ENCODE measurements around the gene TIGD2. TPM values are rescaled to one million over a fixed set of nuclear protein-coding genes. Genes with fewer than 3 reads are reported as not detected.

Gene TIGD2
- total RNA-seq, 2 experiments from 2014 or later: 2.1 to 2.3 TPM

DNA sequence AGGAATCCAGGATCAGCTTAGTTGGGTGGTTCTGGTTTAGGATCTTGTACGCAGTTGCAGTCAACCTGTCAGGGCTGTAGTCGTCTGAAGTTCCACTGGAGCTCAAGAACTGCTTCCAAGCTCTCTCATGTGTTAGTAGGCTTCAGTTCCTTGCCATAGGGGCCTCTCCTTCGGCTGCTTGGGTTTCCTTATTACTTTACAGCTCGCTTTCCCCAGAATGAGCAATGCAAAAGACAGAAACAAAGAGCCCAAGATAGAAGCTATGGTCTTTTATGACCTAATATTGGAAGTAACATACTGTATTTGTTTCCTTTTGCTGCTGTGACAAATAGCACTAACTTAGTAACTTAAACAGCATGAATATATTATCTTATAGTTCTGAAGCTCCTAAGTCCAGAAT is 51.7 kb downstream of the TIGD2 start:
- H3K36me3 Mint-ChIP-seq (ENCODE audit: low read depth): no peaks in the 10 kb centered on the region
- H3K9me3 Mint-ChIP-seq (ENCODE audit: low read depth): no peaks in the 10 kb centered on the region
- no peaks in the 10 kb centered on the region for H3K4me1 Mint-ChIP-seq
- DNase-seq: no peak
- intact Hi-C loops (cut with DNase I, micrococcal nuclease): loop anchor here in 1 of 2 experiments (5.0 kb wide), 1 partner anchor 64 kb away; no protein-coding TSS in a partner anchor
- ChIA-PET CTCF (interaction anchor here (0.6 to 2.1 kb wide), 3 partner anchors 39 to 77 kb away, joined by 3 to 10 read pairs (median 3); no protein-coding TSS in a partner anchor), POLR2A (no interaction called here)
- ATAC-seq: peak; percentile 23
- H3K27ac Mint-ChIP-seq: no peak overlapping the region
- H3K27me3 Mint-ChIP-seq: peaks cover 5% of the 10 kb centered on the region
- no peak overlapping the region for H3K4me3 Mint-ChIP-seq

DNA sequence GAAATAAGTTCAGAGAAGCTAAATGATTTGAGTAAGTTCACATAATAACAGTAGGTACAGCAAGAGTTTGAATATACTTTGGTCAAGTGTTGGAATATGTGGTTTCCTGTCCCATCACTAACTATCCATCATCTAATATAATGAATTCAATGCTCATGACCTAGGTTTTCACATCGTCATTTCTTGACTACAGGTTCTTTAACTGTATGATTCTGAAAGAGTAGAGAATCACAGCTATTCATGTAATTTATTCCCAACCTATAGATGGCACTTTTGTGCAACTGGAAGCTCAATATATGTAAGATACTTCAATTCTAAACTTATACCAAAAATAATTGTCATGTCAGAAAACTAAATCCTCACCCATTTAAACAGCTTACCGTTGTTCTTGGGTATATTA is 53.1 kb downstream of the TIGD2 start:
- H3K4me1 Mint-ChIP-seq: no peaks in the 10 kb centered on the region
- DNase-seq: no peak
- H3K9me3 Mint-ChIP-seq (ENCODE audit: low read depth): no peaks in the 10 kb centered on the region
- ATAC-seq: peak; percentile 49
- no peak overlapping the region for H3K27ac Mint-ChIP-seq
- H3K4me3 Mint-ChIP-seq: no peak overlapping the region
- ChIA-PET POLR2A (interaction anchor here (0.7 kb wide), 1 partner anchor 9 kb away, joined by 4 read pairs; no protein-coding TSS in a partner anchor), CTCF (interaction anchor here (1.3 to 1.6 kb wide), 4 partner anchors 12 to 271 kb away, joined by 4 to 7 read pairs (median 5); no protein-coding TSS in a partner anchor)
- intact Hi-C loops (cut with DNase I, micrococcal nuclease): loop anchor here in 1 of 2 experiments (5.0 kb wide), 1 partner anchor 63 kb away; no protein-coding TSS in a partner anchor
- H3K27me3 Mint-ChIP-seq: peaks cover 5% of the 10 kb centered on the region
- H3K36me3 Mint-ChIP-seq (ENCODE audit: low read depth): no peaks in the 10 kb centered on the region

Other genes starting within 250 kb of the TIGD2 start
- gene FAM13A, start 54.3 kb upstream of the TIGD2 start, total RNA-seq: 1 to 10 TPM; 5.0 to 5.1 TPM
- 10 to 100 TPM; 10.5 to 12.2 TPM for gene GPRIN3, start 196.3 kb downstream of the TIGD2 start, total RNA-seq

All from activated CD4-positive, alpha-beta T cell treated with anti-CD3 and anti-CD28 coated beads for 36 hours (primary cell).